Peyer's patch (tissue), 4 donors: ENCODE data around the gene NRN1L.

ENCODE experiments used
- POLR2A ChIP-seq, 2 donors: fragments of 450-650 bp; IDR thresholded peaks; one replicate each; pipeline ENCODE4 v1.5.1; 2017; ENCODE audit warnings: antibody characterized with exemption in 2 of 2, mild to moderate bottlenecking in 2 of 2, moderate library complexity in 2 of 2
- TF ChIP-seq, protein P1 (sequence below), 6 experiments: fragments of 450-650 bp in 4 of 6; fragments of 200-600 bp in 2 of 6; sonication (generic) in 1 of 6; IDR thresholded peaks; one replicate each; pipeline ENCODE4 v1.5.1; 2017 to 2019; ENCODE audit warnings: antibody characterized with exemption in 6 of 6, mild to moderate bottlenecking in 3 of 6, moderate library complexity in 1 of 6

DNA sequence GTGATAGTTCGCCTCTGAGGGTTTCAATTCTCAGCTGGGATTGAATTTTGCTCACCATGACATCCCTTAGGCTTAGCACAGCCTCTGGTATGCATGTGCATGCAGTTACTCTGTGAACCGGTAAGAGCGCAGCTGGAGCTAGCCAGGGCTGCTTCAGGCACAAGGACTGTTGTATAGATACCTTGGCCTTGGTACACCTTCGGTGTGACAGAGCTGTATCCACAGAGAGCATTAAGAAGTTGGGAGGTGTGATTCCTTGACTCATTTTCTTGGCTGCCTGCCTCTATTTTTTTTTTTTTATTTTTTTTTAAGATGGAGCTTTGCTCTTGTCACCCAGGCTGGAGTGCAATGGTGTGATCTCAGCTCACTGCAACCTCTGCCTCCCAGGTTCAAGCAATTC lies 40.2 kb upstream of the NRN1L start:
- no peak for TF ChIP-seq POLR2A (IDR thresholded peaks at IDR 0.05)
- TF ChIP-seq, protein P1, sequence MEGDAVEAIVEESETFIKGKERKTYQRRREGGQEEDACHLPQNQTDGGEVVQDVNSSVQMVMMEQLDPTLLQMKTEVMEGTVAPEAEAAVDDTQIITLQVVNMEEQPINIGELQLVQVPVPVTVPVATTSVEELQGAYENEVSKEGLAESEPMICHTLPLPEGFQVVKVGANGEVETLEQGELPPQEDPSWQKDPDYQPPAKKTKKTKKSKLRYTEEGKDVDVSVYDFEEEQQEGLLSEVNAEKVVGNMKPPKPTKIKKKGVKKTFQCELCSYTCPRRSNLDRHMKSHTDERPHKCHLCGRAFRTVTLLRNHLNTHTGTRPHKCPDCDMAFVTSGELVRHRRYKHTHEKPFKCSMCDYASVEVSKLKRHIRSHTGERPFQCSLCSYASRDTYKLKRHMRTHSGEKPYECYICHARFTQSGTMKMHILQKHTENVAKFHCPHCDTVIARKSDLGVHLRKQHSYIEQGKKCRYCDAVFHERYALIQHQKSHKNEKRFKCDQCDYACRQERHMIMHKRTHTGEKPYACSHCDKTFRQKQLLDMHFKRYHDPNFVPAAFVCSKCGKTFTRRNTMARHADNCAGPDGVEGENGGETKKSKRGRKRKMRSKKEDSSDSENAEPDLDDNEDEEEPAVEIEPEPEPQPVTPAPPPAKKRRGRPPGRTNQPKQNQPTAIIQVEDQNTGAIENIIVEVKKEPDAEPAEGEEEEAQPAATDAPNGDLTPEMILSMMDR (IDR thresholded peaks at IDR 0.05): no peak
